Measurements from ENCODE around the gene CGB1. TPM values are rescaled to one million over a fixed set of nuclear protein-coding genes. Genes with fewer than 3 reads are reported as not detected.

The CGB1 gene
- total and polyA plus RNA-seq, 10 of the 15 experiments (the other 5 are each of a cell fraction or from before 2014, with no cell fraction given): not detected

Small RNA genes lying within 50 kb of the gene (microRNA-seq; reads per million reads assigned to microRNA genes)
- gene MIR6798: not detected

Small RNA genes lying within 50 kb of the gene (small RNA-seq; reads per million reads assigned to genes)
- gene MIR6798 (0.12 reads per million), gene RN7SL708P (not detected)

Other genes starting within 250 kb of the CGB1 start
Only the 7 nearest of the 25 such genes appear.
- 0.34 TPM in 1 of 2 replicates, not detected in the other for gene LHB, start 19.8 kb downstream of the CGB1 start, total RNA-seq (2014; rRNA removed)
- gene LHB, start 19.8 kb downstream of the CGB1 start, total RNA-seq (2014; rRNA removed; fragmentation: Illumina TruSeq; extraction: Trizol): not detected in 2 replicates
- gene LHB, start 19.8 kb downstream of the CGB1 start, total RNA-seq (2021): 0.46 TPM in 1 of 2 replicates, not detected in the other
- gene LHB, start 19.8 kb downstream of the CGB1 start, polyA plus RNA-seq (2011; rRNA removed): not detected in 2 replicates
- gene LHB, start 19.8 kb downstream of the CGB1 start, polyA plus RNA-seq (2014; fragmentation: Illumina TruSeq; extraction: Trizol): not detected in 2 replicates
- under 1 TPM in 1 of 2 experiments, not detected in 1; 0.20 TPM for gene LHB, start 19.8 kb downstream of the CGB1 start, polyA plus RNA-seq (2014; fragmentation: Nextera tagmentation; extraction: Ambion mirVana)
- 0.28 TPM in 1 of 2 replicates, not detected in the other for gene LHB, start 19.8 kb downstream of the CGB1 start, polyA plus RNA-seq (2014; rRNA removed)
- gene LHB, start 19.8 kb downstream of the CGB1 start, polyA plus RNA-seq (2016; fragmentation: Nextera tagmentation; extraction: Ambion mirVana): under 1 TPM; 0.60 to 0.72 TPM
- gene CGB3, start 12.6 kb downstream of the CGB1 start, total RNA-seq (2014; rRNA removed): not detected in 2 replicates
- not detected in 2 replicates for gene CGB3, start 12.6 kb downstream of the CGB1 start, total RNA-seq (2014; rRNA removed; fragmentation: Illumina TruSeq; extraction: Trizol)
- not detected in 2 replicates for gene CGB3, start 12.6 kb downstream of the CGB1 start, total RNA-seq (2021)
- not detected in 2 replicates for gene CGB3, start 12.6 kb downstream of the CGB1 start, polyA plus RNA-seq (2011; rRNA removed)
- gene CGB3, start 12.6 kb downstream of the CGB1 start, polyA plus RNA-seq (2014; fragmentation: Illumina TruSeq; extraction: Trizol): not detected in 2 replicates
- gene CGB3, start 12.6 kb downstream of the CGB1 start, polyA plus RNA-seq (2014; fragmentation: Nextera tagmentation; extraction: Ambion mirVana): not detected
- not detected in 2 replicates for gene CGB3, start 12.6 kb downstream of the CGB1 start, polyA plus RNA-seq (2014; rRNA removed)
- not detected for gene CGB3, start 12.6 kb downstream of the CGB1 start, polyA plus RNA-seq (2016; fragmentation: Nextera tagmentation; extraction: Ambion mirVana)
- 0.22 TPM in 1 of 2 replicates, not detected in the other for gene CGB2, start 5.0 kb downstream of the CGB1 start, total RNA-seq (2014; rRNA removed)
- gene CGB2, start 5.0 kb downstream of the CGB1 start, total RNA-seq (2014; rRNA removed; fragmentation: Illumina TruSeq; extraction: Trizol): not detected in 2 replicates
- gene CGB2, start 5.0 kb downstream of the CGB1 start, total RNA-seq (2021): not detected in 2 replicates
- not detected in 2 replicates for gene CGB2, start 5.0 kb downstream of the CGB1 start, polyA plus RNA-seq (2011; rRNA removed)
- not detected in 2 replicates for gene CGB2, start 5.0 kb downstream of the CGB1 start, polyA plus RNA-seq (2014; fragmentation: Illumina TruSeq; extraction: Trizol)
- gene CGB2, start 5.0 kb downstream of the CGB1 start, polyA plus RNA-seq (2014; fragmentation: Nextera tagmentation; extraction: Ambion mirVana): not detected
- 0.11 and 0.20 TPM in 2 replicates for gene CGB2, start 5.0 kb downstream of the CGB1 start, polyA plus RNA-seq (2014; rRNA removed)
- under 1 TPM in 1 of 2 experiments, not detected in 1; 0.37 TPM for gene CGB2, start 5.0 kb downstream of the CGB1 start, polyA plus RNA-seq (2016; fragmentation: Nextera tagmentation; extraction: Ambion mirVana)
- gene CGB5, start 7.0 kb upstream of the CGB1 start, total RNA-seq (2014; rRNA removed): not detected in 2 replicates
- not detected in 2 replicates for gene CGB5, start 7.0 kb upstream of the CGB1 start, total RNA-seq (2014; rRNA removed; fragmentation: Illumina TruSeq; extraction: Trizol)
- gene CGB5, start 7.0 kb upstream of the CGB1 start, total RNA-seq (2021): not detected in 2 replicates
- gene CGB5, start 7.0 kb upstream of the CGB1 start, polyA plus RNA-seq (2011; rRNA removed): not detected in 2 replicates
- not detected in 2 replicates for gene CGB5, start 7.0 kb upstream of the CGB1 start, polyA plus RNA-seq (2014; fragmentation: Illumina TruSeq; extraction: Trizol)
- not detected for gene CGB5, start 7.0 kb upstream of the CGB1 start, polyA plus RNA-seq (2014; fragmentation: Nextera tagmentation; extraction: Ambion mirVana)
- not detected in 2 replicates for gene CGB5, start 7.0 kb upstream of the CGB1 start, polyA plus RNA-seq (2014; rRNA removed)
- not detected for gene CGB5, start 7.0 kb upstream of the CGB1 start, polyA plus RNA-seq (2016; fragmentation: Nextera tagmentation; extraction: Ambion mirVana)
- not detected in 2 replicates for gene CGB8, start 12.2 kb upstream of the CGB1 start, total RNA-seq (2014; rRNA removed)
- gene CGB8, start 12.2 kb upstream of the CGB1 start, total RNA-seq (2014; rRNA removed; fragmentation: Illumina TruSeq; extraction: Trizol): not detected in 2 replicates
- not detected in 2 replicates for gene CGB8, start 12.2 kb upstream of the CGB1 start, total RNA-seq (2021)
- not detected in 2 replicates for gene CGB8, start 12.2 kb upstream of the CGB1 start, polyA plus RNA-seq (2011; rRNA removed)
- gene CGB8, start 12.2 kb upstream of the CGB1 start, polyA plus RNA-seq (2014; fragmentation: Illumina TruSeq; extraction: Trizol): not detected in 2 replicates
- gene CGB8, start 12.2 kb upstream of the CGB1 start, polyA plus RNA-seq (2014; fragmentation: Nextera tagmentation; extraction: Ambion mirVana): not detected
- not detected in 2 replicates for gene CGB8, start 12.2 kb upstream of the CGB1 start, polyA plus RNA-seq (2014; rRNA removed)
- gene CGB8, start 12.2 kb upstream of the CGB1 start, polyA plus RNA-seq (2016; fragmentation: Nextera tagmentation; extraction: Ambion mirVana): not detected
- not detected in 2 replicates for gene CGB7, start 20.9 kb upstream of the CGB1 start, total RNA-seq (2014; rRNA removed)
- gene CGB7, start 20.9 kb upstream of the CGB1 start, total RNA-seq (2014; rRNA removed; fragmentation: Illumina TruSeq; extraction: Trizol): not detected in 2 replicates
- not detected in 2 replicates for gene CGB7, start 20.9 kb upstream of the CGB1 start, total RNA-seq (2021)
- not detected in 2 replicates for gene CGB7, start 20.9 kb upstream of the CGB1 start, polyA plus RNA-seq (2011; rRNA removed)
- not detected in 2 replicates for gene CGB7, start 20.9 kb upstream of the CGB1 start, polyA plus RNA-seq (2014; fragmentation: Illumina TruSeq; extraction: Trizol)
- gene CGB7, start 20.9 kb upstream of the CGB1 start, polyA plus RNA-seq (2014; fragmentation: Nextera tagmentation; extraction: Ambion mirVana): not detected
- gene CGB7, start 20.9 kb upstream of the CGB1 start, polyA plus RNA-seq (2014; rRNA removed): not detected in 2 replicates
- under 1 TPM in 1 of 2 experiments, not detected in 1; 0.06 TPM for gene CGB7, start 20.9 kb upstream of the CGB1 start, polyA plus RNA-seq (2016; fragmentation: Nextera tagmentation; extraction: Ambion mirVana)
- not detected in 2 replicates for gene NTF4, start 27.9 kb upstream of the CGB1 start, total RNA-seq (2014; rRNA removed)
- gene NTF4, start 27.9 kb upstream of the CGB1 start, total RNA-seq (2014; rRNA removed; fragmentation: Illumina TruSeq; extraction: Trizol): not detected in 2 replicates
- gene NTF4, start 27.9 kb upstream of the CGB1 start, total RNA-seq (2021): not detected in 2 replicates
- not detected in 2 replicates for gene NTF4, start 27.9 kb upstream of the CGB1 start, polyA plus RNA-seq (2011; rRNA removed)
- not detected in 2 replicates for gene NTF4, start 27.9 kb upstream of the CGB1 start, polyA plus RNA-seq (2014; fragmentation: Illumina TruSeq; extraction: Trizol)
- not detected for gene NTF4, start 27.9 kb upstream of the CGB1 start, polyA plus RNA-seq (2014; fragmentation: Nextera tagmentation; extraction: Ambion mirVana)
- not detected in 2 replicates for gene NTF4, start 27.9 kb upstream of the CGB1 start, polyA plus RNA-seq (2014; rRNA removed)
- not detected for gene NTF4, start 27.9 kb upstream of the CGB1 start, polyA plus RNA-seq (2016; fragmentation: Nextera tagmentation; extraction: Ambion mirVana)